GM12872 (cell line): ENCODE measurements around the gene ATP2B2.

Experiments
- TF ChIP-seq, protein P1 (sequence below): IDR thresholded peaks from 3 replicates; pipeline ENCODE4 v1.5.1; 2011; ENCODE audit warnings: low read depth, mild to moderate bottlenecking, low read length, moderate library complexity; ENCODE audit not compliant: insufficient read depth

ATP2B2 gene

GRCh38 chr3:10371167-10371566, 134.2 kb downstream of the ATP2B2 start:
- TF ChIP-seq, protein P1, sequence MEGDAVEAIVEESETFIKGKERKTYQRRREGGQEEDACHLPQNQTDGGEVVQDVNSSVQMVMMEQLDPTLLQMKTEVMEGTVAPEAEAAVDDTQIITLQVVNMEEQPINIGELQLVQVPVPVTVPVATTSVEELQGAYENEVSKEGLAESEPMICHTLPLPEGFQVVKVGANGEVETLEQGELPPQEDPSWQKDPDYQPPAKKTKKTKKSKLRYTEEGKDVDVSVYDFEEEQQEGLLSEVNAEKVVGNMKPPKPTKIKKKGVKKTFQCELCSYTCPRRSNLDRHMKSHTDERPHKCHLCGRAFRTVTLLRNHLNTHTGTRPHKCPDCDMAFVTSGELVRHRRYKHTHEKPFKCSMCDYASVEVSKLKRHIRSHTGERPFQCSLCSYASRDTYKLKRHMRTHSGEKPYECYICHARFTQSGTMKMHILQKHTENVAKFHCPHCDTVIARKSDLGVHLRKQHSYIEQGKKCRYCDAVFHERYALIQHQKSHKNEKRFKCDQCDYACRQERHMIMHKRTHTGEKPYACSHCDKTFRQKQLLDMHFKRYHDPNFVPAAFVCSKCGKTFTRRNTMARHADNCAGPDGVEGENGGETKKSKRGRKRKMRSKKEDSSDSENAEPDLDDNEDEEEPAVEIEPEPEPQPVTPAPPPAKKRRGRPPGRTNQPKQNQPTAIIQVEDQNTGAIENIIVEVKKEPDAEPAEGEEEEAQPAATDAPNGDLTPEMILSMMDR, result no peak

DNA sequence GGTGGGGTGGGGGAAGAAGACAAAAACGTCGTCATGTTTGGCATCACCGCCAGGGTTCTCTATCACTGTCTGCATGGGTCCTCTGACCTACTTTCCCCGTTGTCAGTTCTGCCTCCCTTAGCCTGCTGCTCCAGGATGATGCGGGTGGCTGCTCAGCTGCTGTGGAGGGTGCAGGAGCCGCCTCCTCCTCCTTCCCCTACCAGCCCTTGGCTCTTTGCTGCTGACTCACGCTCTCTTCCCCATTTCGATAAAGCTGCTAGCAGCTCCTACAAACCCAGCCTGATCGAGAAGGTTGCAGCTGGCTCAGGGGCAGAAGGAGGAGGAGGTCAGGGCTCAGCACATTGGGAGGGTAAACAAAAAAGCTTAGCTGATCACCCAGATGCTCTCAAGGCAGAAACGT, 135.0 kb downstream of the ATP2B2 start:
- TF ChIP-seq, protein P1, result no peak

DNA sequence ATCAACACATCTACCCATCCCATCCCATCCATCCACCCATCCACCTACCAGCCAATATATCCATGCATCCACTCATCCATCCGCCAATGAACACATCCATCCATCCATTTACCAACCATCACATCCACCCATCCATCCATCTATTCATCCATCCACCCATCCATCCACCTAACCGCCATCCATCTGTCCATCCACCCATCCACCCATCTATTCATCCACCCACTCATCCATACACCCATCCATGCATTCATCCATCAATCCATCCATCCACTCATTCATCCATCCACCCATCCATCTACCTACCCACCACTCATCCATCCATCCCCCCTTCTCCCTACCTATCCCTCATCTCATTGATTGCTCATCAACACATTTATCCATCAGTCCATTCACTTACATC, 136.9 kb downstream of the ATP2B2 start:
- TF ChIP-seq, protein P1, result no peak

DNA sequence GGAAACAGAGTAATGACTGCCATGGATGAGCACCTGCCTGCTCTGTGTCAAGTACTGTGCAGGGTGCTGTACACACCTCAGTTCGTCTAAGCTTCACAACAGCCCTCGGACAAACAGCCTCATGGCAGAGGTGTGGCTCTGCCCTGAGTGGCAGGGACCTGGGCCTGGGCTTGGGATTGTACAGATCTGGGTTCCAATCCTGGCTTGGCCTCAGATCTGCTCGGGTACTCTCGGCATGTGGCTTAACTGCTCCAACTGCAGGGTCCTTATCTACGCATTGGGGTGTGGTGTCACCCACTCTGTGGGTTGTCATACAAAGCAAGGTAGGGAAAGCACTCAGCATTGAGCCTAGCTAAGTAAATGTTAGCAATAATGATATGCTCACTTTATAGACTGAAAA, 137.9 kb downstream of the ATP2B2 start:
- TF ChIP-seq, protein P1, result no peak

- TF ChIP-seq, protein P1, result no peak
Measured at GRCh38 chr3:10366651-10367101, 138.7 kb downstream of the ATP2B2 start.

DNA sequence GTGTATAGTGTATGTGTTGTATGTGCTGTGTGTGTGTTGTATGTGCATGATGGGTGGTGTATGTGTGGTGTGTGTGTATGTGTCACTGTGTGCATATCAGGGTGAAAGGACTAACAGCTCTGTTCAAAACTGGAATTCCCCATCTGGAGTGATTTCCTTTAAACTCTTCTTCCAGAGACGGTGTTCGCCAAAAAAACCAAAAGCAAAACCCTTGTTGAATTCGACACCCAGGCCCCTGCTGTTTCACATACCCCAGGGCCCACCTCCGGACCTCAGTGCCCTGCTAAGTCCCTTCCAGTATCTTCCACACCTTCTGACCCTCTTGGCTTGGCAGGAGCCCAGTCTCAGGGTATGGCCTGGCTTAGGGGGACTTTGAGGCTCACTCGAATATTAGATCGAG, 139.6 kb downstream of the ATP2B2 start:
- TF ChIP-seq, protein P1, result no peak

DNA sequence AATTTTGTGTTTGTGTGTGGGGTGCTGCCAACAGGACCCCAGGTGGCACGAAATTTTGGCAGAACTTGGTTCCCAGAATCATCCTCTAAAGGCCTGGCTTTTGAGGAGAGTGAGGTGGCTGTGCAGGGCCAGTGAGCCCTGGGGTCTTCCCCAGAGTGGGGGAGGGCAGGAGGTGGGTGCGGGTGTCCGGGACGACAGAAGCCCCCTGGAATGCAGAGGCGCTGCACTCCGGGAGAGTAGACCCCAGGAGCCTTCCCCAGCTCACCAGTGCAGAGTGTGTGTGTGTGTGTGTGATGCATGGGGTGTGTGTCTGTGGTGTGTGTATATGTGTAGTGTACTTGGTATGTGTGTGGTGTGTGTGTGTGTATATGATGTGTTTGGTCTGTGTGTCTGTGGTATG, 140.1 kb downstream of the ATP2B2 start:
- TF ChIP-seq, protein P1, result no peak

DNA sequence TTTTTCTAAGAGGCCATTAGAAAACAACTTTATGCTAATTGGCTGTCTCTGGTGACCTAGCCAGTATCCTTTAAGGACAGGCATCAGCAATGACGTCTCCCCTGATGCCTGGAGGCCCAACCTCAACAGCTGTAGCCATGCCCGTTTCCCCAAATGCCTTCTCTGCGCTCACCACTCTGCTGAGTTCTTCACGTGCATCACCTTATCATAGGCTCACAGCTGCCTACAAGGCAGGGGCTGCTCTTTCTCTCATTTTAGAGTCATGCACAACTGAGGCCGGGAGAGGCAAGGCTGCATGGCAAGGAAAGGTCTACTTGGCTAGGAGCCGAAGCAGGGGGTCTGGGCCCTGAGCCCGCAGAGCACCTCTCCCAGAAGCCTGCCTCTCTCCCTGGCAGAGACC, 140.6 kb downstream of the ATP2B2 start:
- TF ChIP-seq, protein P1, result no peak
